NCI-H460 (cell line): ENCODE measurements around the gene LRRC23. TPM values are rescaled to one million over a fixed set of nuclear protein-coding genes. Genes with fewer than 3 reads are reported as not detected.
"Not testable (repeated sequence)": the region's sequence is repeated elsewhere in the genome, so short reads cannot be mapped to it uniquely, and the experiment has no call there.

Source experiments
- DNase-seq: peaks from one replicate; pipeline ENCODE4 v3.0.0-alpha.2; 2016; ENCODE audit warnings: low read depth; ENCODE audit errors: extremely low read depth
- polyA plus RNA-seq: library from polyadenylated mRNA; depleted of rRNA; stranded (reverse); fragments of >200 nt; gene quantifications from 2 replicates; pipeline ENCODE4 v1.2.3, GENCODE V29; 2014; cell fraction: nucleus; rRNA removed
- total RNA-seq: library from RNA; depleted of rRNA; stranded (reverse); fragments of >200 nt; shearing (Covaris generic); gene quantifications from 2 replicates; pipeline ENCODE4 v1.2.3, GENCODE V29; 2014; rRNA removed

The LRRC23 gene, protein sequence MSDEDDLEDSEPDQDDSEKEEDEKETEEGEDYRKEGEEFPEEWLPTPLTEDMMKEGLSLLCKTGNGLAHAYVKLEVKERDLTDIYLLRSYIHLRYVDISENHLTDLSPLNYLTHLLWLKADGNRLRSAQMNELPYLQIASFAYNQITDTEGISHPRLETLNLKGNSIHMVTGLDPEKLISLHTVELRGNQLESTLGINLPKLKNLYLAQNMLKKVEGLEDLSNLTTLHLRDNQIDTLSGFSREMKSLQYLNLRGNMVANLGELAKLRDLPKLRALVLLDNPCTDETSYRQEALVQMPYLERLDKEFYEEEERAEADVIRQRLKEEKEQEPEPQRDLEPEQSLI
- 11.9 and 12.7 TPM in 2 replicates for total RNA-seq
- polyA plus RNA-seq: 10.7 and 14.0 TPM in 2 replicates

DNA sequence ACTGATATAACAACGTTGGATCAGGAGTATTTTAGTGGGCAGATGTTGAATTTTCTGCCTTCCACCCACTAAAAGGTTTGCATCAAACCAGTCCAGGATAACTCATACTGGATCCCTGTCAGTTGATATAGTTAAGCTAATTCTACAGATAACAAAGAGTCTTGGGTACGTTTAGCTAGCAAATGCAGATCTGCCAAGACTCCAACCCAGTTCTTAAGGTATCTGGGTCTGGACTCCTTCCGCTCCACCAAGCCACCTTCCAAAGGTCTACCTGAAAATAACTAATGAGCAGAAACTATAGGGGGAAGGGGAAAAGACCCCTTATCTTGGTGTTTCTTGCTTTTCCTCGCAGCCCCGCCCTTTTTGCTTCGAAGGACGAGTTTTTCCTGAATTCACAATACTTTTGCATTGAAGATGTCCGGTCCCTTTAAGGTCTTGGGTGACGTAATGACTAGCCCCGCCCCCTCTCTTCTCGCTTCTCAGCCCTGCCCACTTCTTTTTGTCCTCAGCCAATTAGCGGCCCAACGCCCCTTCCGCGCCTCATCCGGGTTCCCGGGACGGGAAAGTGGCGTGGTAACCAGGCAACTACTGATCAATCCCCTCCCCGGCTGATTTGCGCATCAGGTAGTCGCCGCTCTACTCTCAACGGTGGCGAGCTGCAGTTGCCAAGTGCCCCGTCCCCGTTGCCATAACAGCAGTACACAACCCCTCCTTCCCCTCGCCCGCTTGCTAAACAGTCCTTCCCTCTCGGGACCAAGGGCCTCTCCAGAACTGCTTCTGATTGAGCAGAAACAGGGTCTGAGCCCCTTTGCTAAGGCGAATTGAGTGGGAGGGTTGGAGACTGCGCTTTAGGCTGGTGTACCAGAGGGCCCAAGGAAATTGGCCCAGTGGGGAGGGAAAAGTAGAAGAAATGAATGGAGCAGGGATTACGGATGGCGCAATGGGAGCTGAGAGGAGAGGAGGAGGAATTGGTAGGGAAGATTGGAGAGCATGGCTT lies at the start of gene LRRC23:
LRRC23 (plus strand) TSS at position 543 of the 997 bp plus-strand sequence. CDS start 812 bp downstream, outside the sequence.
- peak; percentile 86 for DNase-seq

DNA sequence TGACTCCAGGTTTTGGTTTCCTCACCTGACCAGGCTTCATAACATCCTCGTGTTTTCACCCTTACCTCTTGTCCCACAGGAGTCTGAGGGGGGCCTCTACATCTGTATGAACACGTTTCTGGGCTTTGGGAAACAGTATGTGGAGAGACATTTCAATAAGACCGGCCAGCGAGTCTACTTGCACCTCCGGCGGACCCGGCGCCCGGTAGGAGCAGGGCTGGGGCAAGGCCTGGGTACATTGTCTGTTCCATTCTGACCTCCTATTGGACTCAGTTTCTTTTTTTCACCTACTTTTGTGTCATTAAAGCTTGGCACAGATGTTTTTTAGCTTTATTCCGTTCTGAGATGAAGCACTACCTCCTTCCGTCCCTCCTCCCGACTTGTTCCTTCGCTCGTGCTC lies 49.3 kb upstream of the LRRC23 start:
- no peak for DNase-seq

DNA sequence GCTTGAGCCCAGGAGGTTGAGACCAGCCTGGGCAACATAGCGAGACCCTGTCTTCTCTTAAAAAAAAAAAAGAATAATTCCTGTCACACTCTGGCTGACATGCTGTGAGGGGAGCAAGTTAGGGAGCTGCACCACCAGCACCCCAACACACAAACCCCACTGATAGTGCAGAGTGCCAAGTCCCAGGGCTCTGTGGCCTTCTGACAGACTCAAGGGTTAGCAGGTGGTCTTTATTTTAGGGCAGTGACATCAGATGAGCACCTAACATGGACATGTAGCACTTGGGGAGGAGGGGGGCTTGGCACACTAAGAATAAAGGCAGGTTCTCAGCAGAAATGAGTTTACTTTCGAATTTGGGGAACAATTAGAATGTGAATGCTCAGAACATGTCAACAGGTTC lies 45.8 kb upstream of the LRRC23 start:
- no peak for DNase-seq

DNA sequence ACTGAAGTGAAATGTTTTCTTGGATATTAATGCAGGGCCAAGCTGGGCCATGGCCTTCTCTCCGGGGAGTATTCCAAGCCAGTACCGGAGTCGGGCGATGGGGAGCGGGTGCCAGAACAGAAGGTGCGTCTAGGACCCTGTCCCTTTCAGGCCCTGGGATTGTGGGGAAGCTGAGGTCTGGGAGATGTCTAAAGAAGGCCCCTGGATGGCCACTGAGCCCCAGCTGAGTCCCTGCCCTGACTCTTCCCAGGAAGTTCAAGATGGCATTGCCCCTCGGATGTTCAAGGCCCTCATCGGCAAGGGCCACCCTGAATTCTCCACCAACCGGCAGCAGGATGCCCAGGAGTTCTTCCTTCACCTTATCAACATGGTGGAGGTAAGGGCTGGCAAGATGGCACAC lies 44.5 kb upstream of the LRRC23 start:
- no peak for DNase-seq

DNA sequence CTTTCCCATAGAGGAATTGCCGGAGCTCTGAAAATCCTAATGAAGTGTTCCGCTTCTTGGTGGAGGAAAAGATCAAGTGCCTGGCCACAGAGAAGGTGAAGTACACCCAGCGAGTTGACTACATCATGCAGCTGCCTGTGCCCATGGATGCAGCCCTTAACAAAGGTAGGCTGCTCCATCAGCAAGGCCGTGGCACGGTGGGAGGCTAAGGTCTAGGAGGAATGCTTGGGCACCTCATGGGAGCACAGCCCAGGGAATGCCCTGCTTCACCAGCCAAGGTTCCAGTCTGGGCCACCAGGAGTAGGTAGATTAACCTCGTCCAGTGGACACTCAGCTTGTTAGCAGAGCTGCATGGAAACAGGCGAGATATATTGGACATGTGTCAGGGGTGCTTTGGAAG lies 43.7 kb upstream of the LRRC23 start:
- no peak for DNase-seq

DNA sequence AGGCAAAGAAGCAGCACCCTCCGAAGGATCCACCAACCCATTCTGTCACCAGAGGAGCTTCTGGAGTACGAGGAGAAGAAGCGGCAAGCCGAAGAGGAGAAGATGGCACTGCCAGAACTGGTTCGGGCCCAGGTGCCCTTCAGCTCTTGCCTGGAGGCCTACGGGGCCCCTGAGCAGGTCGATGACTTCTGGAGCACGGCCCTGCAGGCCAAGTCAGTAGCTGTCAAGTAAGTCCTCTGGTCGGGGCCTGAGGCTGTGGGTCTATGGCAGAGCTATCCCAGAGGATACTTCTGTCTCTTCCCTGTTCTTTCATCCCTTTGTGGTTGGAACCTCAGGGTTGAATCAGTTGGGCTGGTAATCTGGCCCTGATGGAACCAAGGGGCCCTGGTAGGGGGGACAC lies 43.2 kb upstream of the LRRC23 start:
- no peak for DNase-seq

DNA sequence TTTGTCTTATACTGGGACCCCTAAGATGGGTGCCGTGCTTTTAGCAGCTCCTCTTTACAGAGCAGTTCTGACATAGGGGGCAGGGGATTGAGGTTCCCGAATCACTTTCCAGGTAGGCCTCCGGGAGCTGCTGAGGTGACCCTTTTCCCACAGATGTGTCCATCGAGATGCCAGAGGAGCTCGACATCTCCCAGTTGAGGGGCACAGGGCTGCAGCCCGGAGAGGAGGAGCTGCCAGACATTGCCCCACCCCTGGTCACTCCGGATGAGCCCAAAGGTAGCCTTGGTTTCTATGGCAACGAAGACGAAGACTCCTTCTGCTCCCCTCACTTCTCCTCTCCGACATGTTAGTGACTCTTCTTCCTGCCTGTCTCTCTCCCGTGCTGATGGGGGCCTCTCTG lies 41.6 kb upstream of the LRRC23 start:
- no peak for DNase-seq

DNA sequence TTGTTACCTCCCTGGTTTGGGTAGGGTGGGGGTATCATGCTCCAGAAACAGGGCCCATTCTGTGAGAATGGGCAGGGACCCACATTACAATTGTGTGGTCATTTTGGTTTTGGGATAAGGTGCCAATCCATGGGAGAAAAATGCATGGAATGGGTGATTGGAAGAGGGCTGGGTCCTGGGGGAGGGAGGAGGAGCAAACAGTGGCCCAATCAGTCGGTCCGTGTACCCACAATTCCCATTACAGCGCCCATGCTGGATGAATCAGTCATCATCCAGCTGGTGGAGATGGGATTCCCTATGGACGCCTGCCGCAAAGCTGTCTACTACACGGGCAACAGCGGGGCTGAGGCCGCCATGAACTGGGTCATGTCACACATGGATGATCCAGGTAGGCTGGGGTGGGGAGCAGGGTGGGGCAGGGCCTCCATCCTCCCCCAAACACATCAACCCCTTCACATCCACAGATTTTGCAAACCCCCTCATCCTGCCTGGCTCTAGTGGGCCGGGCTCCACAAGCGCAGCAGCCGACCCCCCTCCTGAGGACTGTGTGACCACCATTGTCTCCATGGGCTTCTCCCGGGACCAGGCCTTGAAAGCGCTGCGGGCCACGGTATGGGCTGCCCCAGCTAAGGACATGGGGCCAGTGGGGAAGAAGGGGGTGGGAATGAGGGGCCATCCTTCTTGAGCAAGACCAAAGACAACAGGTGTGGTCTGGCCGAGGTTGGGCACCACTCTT lies 40.9 kb upstream of the LRRC23 start:
- DNase-seq: no peak

DNA sequence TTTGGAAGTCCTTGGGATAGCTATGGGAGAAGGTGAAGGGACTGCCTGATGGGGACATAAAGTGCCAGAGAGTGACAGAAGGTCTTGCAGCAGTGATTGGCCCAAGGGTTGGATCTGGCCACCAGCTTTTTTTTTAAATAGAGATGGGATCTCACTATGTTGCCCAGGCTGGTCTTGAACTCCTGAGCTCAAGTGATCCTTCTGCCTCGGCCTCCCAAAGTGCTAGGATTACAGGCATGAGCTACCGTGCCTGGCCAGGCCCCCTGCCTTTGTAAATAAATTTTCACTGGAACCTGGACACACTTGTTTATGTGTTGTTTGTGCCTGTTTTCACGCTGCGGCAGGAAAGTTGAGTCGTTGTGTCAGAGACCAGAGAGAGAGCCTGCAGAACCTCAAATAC lies 39.3 kb upstream of the LRRC23 start:
- not testable (repeated sequence) for DNase-seq

DNA sequence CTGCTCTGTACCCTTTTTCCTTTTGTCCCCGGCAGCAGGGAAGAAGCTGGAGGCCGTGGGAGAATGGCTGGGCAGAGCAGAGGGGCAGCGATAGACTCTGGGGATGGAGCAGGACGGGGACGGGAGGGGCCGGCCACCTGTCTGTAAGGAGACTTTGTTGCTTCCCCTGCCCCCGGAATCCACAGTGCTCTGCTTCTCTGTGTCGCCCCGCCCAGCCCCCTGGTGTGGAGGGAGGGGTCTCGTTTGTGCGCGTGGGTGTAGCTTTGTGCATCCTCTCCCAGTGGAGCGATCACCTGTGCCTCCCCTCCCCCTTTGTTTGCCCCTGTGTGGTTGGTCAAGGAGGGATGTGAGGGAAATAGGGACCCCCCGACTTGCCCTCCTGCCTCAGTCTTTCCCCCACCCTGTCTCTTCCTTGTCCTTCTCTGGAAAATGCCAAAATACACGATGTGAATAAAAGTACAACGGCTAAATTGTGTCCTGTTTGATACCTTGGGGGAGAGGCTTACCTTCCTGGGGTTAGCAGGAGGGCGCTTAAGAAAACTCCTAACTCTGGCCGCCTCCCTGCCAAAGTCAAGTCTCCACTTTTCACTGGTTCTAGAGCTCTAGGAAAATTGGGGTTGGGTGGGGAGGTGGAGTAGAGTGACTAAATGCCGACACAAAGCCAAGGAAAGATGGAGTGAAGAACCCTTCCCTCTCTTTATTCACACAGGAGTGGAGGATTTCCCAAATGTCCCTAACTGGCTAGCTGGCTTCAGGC lies 38.3 kb upstream of the LRRC23 start:
- DNase-seq: no peak

DNA sequence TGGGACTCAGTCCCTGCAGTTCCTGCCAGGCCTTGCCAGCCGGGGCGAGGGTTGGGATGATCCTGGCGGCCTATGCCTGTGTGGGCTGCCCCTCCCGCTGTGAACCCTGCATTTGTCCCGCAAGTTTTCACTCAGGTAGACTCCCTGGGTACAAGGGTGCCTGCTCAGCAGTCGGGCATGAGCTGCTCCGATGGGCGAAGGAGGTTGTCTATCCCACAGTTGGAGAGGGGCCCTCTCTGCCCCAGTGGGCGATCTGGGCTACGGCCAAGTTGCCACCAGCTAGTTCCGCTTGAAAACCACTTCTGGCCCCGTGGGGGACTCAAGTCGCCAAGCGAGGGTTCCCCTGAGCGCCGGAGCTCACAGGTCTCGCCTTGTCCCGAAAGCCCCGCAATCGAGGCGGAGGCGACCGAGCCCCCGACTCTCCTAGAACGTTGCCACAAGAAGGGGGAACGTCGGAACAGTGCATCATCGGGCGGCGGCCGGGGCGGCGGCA lies 37.7 kb upstream of the LRRC23 start:
- DNase-seq: no peak

DNA sequence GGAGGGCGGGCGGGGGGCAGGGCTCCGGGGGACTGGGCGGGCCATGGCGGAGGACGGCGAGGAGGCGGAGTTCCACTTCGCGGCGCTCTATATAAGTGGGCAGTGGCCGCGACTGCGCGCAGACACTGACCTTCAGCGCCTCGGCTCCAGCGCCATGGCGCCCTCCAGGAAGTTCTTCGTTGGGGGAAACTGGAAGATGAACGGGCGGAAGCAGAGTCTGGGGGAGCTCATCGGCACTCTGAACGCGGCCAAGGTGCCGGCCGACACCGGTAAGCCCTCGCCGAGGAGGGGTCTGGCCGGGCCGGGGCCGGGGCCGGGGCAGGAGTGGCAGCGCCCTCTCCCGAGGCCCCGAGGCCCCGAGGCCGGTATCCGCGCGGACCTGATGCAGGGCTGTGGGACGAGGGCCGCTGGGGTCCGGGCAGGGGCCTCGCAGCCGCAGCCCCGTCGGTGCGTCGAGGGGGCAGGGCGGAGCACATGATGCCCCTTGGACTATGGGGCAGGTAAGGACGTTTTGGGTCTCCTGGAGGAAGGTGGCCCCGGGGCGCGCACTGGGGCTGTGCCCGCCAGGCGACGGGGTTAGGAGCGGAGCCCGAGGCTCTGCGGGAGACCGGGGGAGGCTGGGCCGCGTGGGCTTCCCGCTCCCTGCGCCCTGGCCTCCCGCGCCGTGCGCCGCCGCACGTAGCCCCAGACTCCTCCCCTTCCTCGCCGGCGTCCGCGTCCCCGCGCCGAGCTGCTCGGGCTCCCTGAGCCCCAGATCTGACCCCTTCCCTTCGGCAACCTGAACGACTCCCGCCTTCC lies 37.0 kb upstream of the LRRC23 start, which contains the start of gene TPI1:
TPI1 (plus strand) TSS at position 119 of the 798 bp plus-strand sequence; CDS start at position 155, 36 bp downstream.
- DNase-seq: peak; percentile 63

DNA sequence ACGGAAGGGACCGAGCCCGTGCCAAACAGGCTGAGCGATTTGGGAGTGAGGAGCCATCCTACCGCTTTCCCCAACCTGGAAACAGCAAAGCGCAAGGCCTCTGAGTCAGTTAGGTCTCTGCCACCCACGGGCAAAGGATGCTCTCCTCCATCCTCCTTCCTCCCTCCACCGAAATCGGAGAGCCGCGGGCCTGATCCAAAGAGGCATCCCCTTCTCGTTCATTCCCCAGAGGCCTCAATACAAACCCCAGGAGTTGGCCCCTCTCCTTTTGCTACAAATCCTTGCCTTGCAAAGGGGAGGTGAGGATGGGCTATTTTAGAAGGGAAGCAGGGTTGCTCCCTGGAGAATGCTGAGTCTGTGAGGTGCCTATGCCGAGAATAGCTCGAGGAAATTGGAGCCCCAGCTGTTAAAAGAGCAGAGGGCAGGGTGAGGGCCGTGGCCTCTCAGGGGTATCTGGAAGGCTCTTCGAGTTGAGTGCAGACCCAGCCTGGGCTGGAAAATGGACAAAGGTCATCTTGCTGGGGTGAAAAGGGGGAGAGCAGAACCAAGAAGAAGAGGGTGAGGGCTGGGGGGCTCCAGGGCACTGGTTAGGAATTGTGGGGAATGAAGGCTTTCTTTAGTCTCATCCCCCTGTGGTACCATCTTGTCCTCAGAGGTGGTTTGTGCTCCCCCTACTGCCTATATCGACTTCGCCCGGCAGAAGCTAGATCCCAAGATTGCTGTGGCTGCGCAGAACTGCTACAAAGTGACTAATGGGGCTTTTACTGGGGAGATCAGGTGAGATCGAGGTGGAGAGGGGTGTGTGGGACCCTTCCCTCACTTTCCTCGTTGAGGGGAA lies 36.2 kb upstream of the LRRC23 start:
- DNase-seq: no peak

DNA sequence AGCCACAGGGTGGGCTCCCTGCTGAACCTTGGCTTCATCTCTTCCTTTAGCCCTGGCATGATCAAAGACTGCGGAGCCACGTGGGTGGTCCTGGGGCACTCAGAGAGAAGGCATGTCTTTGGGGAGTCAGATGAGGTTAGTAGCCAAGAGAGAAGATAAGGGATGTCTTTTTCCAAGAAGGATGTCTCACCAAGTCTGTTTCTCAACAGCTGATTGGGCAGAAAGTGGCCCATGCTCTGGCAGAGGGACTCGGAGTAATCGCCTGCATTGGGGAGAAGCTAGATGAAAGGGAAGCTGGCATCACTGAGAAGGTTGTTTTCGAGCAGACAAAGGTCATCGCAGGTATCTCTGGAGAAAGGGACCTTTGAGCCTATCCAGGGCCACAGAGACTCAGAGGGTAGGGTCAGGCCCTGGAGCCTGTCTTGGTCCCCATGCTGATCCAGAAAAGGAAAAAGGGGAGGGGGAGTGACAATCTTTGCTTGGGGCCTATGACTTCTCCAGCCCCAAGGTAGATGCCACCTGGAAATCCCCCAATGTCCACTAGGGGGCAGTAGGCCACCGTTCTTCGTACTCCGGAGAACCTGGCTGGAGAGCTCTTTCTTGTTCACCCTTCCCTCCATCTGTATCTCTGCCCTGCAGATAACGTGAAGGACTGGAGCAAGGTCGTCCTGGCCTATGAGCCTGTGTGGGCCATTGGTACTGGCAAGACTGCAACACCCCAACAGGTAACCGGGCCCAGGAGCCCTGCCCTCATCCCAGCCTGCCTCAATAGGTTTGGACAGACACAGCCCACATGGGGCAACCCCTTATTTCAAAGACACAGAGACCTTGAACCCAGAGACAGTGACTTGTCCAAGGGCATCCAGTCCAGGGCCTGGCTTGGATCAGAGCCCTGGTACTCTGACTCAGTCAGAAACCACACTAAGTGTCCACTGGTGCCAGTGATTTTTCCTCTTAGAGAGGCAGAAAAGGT lies 35.3 kb upstream of the LRRC23 start:
- DNase-seq: peak; percentile 58

DNA sequence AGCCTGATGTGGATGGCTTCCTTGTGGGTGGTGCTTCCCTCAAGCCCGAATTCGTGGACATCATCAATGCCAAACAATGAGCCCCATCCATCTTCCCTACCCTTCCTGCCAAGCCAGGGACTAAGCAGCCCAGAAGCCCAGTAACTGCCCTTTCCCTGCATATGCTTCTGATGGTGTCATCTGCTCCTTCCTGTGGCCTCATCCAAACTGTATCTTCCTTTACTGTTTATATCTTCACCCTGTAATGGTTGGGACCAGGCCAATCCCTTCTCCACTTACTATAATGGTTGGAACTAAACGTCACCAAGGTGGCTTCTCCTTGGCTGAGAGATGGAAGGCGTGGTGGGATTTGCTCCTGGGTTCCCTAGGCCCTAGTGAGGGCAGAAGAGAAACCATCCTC lies 34.3 kb upstream of the LRRC23 start:
- DNase-seq: not testable (repeated sequence)

DNA sequence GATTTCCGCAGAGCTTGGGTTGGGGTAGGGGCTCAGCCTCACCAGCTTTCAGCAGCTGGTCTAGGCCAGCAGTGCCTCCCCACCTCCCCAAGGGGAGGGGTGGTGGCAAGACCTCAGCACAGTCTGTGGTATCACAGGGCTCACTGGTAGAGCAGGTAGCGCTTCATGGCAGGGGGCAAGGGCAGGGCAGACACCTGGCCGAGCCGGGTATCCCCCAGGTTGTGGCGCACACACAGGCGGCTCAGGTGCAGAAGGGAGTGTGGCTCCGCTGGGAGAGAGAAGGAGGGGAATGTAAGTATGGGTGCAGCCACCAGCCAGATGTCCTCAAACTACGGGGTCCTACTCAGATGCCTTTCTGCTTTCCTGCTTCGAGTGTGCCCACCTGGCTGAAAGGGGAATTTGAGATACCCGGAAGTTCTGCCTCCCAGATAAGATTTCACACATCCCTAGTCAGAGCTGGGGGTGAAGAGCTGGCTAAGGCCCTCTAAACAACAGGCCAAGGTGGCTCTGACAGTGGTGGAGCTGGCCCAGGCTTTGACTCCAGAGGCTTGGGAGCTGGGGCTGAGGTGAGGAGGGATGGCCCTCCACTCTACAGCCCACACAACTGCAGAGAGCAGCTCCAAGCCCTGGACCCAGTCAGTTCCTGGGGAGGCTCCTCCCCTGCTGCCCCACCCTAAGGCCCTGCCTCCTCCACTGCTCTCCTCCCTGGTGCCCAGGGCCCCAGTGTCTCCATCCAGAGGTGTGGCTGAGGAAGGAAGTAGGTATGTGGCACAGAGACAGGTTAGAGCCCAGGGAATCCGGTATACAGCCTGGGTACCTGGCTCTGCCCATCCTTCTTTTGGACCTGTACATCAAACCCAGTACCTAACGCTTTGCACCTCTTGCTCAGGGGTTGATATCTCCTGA lies 33.3 kb upstream of the LRRC23 start:
- DNase-seq: no peak
